ENCODE measurements around the gene VPS13C.

VPS13C gene, protein sequence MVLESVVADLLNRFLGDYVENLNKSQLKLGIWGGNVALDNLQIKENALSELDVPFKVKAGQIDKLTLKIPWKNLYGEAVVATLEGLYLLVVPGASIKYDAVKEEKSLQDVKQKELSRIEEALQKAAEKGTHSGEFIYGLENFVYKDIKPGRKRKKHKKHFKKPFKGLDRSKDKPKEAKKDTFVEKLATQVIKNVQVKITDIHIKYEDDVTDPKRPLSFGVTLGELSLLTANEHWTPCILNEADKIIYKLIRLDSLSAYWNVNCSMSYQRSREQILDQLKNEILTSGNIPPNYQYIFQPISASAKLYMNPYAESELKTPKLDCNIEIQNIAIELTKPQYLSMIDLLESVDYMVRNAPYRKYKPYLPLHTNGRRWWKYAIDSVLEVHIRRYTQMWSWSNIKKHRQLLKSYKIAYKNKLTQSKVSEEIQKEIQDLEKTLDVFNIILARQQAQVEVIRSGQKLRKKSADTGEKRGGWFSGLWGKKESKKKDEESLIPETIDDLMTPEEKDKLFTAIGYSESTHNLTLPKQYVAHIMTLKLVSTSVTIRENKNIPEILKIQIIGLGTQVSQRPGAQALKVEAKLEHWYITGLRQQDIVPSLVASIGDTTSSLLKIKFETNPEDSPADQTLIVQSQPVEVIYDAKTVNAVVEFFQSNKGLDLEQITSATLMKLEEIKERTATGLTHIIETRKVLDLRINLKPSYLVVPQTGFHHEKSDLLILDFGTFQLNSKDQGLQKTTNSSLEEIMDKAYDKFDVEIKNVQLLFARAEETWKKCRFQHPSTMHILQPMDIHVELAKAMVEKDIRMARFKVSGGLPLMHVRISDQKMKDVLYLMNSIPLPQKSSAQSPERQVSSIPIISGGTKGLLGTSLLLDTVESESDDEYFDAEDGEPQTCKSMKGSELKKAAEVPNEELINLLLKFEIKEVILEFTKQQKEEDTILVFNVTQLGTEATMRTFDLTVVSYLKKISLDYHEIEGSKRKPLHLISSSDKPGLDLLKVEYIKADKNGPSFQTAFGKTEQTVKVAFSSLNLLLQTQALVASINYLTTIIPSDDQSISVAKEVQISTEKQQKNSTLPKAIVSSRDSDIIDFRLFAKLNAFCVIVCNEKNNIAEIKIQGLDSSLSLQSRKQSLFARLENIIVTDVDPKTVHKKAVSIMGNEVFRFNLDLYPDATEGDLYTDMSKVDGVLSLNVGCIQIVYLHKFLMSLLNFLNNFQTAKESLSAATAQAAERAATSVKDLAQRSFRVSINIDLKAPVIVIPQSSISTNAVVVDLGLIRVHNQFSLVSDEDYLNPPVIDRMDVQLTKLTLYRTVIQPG (N-terminal part only)

GRCh38 chr15:62060113-62060895 lies at the start of gene VPS13C:
TSS of gene VPS13C (minus strand) at chr15:62060447. CDS start at chr15:62060374, 73 bp downstream.
- DNase-seq, result peak; percentile 81

GRCh38 chr15:62109437-62109836 lies 49.2 kb upstream of the VPS13C start:
- DNase-seq, result no peak

- no peak for DNase-seq
Measured at GRCh38 chr15:62108411-62108810, 48.2 kb upstream of the VPS13C start.

GRCh38 chr15:62107571-62108121 lies 47.4 kb upstream of the VPS13C start:
- DNase-seq, result no peak

- no peak for DNase-seq
Measured at GRCh38 chr15:62106096-62106495, 45.8 kb upstream of the VPS13C start.

DNA sequence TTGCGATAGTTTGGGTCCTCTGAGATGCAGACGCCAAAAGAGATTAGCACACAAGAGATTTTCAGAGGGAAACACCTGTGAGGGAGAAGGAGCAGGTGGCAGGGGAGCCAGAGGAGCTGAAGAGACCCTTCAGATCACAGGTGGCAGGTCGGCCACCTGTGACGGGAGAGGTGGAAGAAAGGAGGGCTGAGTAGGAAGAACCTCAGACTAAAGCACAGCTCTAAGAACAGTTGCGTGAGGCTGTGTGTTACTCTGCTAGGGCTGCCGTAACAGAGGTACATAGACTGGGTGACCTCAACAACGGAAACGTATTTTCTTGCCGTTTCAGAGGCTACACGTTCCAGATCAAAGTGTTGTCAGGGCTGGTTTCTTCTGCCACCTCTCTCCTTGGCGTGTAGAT lies 45.0 kb upstream of the VPS13C start:
- DNase-seq, result no peak

DNA sequence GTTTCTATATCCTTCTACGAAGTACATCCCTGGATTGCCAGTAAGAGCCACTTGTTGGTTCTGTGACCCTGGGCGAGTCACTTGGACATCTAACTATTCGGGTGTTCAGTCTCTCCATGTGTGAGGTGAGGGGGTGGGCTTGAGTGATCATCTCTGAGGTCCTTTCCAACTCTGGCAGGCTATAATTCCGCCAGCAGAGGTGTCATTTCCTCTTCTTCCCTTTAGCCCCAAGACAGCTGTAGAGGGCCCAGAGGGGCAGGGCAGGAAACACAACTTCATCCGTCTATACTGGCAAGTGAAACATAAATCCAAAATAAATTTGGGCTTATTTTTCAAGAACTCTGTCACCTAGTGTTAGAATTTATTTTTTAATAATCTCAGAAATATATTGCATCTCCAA lies 44.6 kb upstream of the VPS13C start:
- DNase-seq, result no peak

- DNase-seq, result no peak
Measured at GRCh38 chr15:62104401-62104800, 44.2 kb upstream of the VPS13C start.

DNA sequence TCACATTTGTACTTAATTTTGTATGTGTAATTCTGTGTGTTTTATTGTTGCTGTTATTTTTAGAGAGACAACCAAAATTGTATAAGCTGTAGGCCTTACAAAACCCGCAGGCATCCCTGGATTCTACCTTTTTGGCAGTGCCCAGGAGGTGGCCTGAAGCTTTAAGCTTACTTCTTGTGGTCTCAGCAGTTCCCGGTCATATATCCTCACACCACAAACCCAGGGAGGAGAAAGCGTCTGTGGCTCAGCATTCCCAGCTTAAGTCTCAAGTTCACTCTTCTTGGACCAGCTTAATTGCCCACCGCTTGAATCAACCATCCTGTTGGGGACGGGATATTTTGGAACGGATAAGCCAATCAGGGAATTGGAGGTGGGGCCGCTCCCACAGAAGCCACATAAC lies 43.2 kb upstream of the VPS13C start:
- DNase-seq, result no peak

DNA sequence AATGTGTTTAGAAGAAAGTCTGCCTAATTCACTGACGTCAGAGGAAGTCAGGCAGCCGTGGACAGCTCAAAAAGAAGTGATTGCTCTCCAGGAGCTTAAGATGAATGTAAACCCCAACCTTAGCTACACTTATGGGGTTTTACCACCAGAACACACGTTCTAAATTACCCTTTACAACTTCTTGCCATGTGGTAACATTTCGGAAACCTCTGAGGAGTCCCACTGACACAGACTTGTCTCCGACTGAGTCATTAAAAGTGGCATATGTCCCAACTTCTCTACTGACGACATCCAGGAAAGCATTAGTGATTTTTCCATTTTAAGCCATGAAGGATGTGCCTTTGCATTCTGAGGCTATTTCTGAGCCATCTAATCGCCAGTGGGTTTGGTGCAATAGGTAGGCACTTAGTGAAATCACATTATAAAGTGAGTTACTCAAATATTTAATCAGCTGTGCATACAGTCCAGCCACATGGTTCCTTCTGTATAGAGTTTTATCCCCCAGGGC lies 38.9 kb upstream of the VPS13C start:
- DNase-seq, result no peak

DNA sequence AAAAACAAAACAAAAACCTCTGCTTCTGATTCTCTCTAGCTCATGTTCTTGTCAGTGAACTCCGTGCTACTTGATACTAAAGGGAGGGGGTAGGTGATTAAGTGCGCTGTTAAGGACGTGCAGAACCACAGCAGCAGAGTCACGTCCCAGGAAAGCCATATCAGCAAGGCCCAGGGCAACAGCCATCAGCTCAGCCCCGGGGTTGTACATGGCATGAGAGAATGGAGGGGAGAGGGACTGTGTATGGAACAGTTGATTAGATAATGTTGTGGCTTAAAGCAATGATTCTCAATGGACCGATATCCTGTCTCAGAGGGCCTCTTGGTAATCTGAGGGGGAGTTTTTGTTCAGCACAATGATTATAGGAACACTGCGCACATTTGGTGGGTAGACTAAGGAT lies 34.1 kb upstream of the VPS13C start:
- DNase-seq, result no peak

DNA sequence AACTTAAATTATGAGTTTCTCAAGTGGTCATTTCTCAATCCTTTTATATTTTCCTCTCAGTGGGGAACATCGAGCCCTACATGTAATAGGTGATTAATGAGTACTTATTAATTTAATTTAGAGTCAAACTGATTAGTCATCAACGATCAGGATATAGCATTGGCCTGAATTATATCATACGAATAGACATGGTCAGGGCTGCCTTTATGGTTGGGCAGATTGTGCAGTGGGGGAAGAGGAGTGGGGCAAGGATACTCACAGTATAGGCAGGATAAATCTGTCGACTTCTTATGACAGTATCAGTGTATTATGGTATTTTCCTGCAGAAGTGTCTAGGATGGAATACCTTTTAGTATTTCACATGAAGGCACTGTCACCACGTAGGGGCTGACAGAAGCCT lies 33.6 kb upstream of the VPS13C start:
- no peak for DNase-seq

DNA sequence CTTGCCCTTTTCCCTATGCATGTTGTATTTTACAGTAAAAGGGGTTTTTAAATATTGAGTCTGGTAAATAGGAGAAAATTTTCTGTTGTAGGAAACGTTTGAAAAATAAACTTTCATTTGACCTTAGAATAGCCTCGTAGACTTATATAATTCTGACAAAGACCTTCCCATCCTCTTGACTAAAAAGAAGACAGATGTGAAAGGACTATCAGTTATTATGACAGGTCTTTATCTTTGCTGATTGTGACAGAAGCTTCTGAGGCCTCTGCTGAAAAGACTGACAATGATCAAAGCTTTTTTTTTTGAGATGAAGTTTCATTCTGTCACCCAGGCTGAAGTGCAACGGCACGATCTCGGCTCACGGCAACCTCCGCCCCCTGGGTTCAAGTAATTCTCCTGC lies 30.7 kb upstream of the VPS13C start:
- DNase-seq, result no peak

DNA sequence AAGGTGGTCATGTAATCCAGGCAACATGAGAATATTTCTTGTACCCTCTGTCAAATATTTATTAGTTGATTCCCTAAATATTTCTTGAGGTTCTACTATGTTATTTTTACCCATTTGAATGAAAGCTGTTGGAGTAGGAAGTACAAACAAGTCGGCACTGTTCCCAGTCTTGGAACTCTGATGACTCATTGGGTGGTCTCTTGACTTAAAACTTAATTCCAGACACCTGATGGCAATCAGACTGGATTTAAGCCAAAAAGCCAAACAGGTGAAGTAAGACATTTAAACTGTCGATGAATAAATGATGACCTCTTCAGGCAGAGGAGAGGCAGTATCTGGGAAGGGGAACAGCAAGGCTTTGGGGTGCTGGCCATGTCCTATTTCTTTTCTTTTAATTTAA lies 29.4 kb upstream of the VPS13C start:
- no peak for DNase-seq

DNA sequence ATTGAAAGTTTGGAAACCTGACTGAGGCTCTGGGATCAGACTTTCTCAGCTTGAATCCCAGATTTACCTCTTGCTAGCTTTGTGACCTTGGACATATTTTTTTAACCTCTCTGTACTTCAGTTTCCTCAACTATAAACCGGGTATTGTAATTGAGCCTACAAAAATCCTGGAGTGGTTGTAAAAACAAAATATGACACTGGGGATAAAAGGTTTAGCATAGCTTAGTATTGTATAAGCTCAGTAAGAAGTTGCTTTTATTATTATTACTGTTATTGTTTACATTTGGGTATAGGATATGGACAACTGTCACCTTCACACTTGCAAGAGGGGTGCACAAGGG lies 28.1 kb upstream of the VPS13C start:
- no peak for DNase-seq

- no peak for DNase-seq
Measured at GRCh38 chr15:62087671-62088352, 27.6 kb upstream of the VPS13C start.

GRCh38 chr15:62085740-62086139 lies 25.5 kb upstream of the VPS13C start:
- no peak for DNase-seq

- no peak for DNase-seq
Measured at GRCh38 chr15:62083194-62084154, 23.2 kb upstream of the VPS13C start.

- DNase-seq, result no peak
Measured at GRCh38 chr15:62079594-62079993, 19.3 kb upstream of the VPS13C start.

All from NCI-H510A (cell line).